NT2/D1 (cell line): ENCODE measurements around the gene CLEC4G.
A peak's percentile ranks its signal among the peaks of the same experiment; 100 is the strongest.

Experiments used
- DNase-seq: peaks from one replicate; pipeline ENCODE4 v3.0.0-alpha.2; 2011; ENCODE audit warnings: low read depth, low spot score
- H3K27me3 ChIP-seq: 2 replicates; pipeline ENCODE4 v1.6.0; 2011; ENCODE audit warnings: mild to moderate bottlenecking; ENCODE audit not compliant: insufficient read length, insufficient read depth
- H3K36me3 ChIP-seq: 2 replicates; pipeline ENCODE4 v1.6.1; 2011; ENCODE audit warnings: mild to moderate bottlenecking, low read length, mixed read lengths; ENCODE audit not compliant: insufficient read depth, insufficient read length
- H3K4me1 ChIP-seq: 2 replicates; pipeline ENCODE4 v1.5.1; 2011; ENCODE audit not compliant: insufficient read depth, insufficient read length
- H3K4me3 ChIP-seq: 2 replicates; pipeline ENCODE4 v1.5.1; 2011; ENCODE audit warnings: low read depth; ENCODE audit not compliant: insufficient read length
- H3K9ac ChIP-seq: 2 replicates; pipeline ENCODE4 v1.6.0; 2011; ENCODE audit warnings: low read depth; ENCODE audit not compliant: insufficient read length
- H3K9me3 ChIP-seq: 2 replicates; pipeline ENCODE4 v1.5.1; 2011; ENCODE audit warnings: mild to moderate bottlenecking, low read length; ENCODE audit not compliant: insufficient read depth
- SUZ12 ChIP-seq: IDR thresholded peaks from 2 replicates; pipeline ENCODE4 v1.6.1; 2011; ENCODE audit not compliant: insufficient read length, insufficient read depth; ENCODE audit errors: extremely low read depth
- YY1 ChIP-seq: IDR thresholded peaks from 2 replicates; pipeline ENCODE4 v1.6.1; 2011; ENCODE audit not compliant: insufficient read length, insufficient read depth
- ZNF274 ChIP-seq: IDR thresholded peaks from 2 replicates; pipeline ENCODE4 v1.6.1; 2011; ENCODE audit warnings: mild to moderate bottlenecking, low read depth, low read length

The CLEC4G gene

GRCh38 chr19:7680606-7681339 lies 51.1 kb downstream of the CLEC4G start, which contains the start of gene TRAPPC5:
TRAPPC5 (plus strand) TSS chr19:7680833; CDS start chr19:7682254, 1,421 bp downstream.
- TF ChIP-seq ZNF274, result no peak
- no peak for TF ChIP-seq YY1
- no peak for TF ChIP-seq SUZ12
- peaks cover 27% of the 10 kb centered on the region for H3K4me1 ChIP-seq

GRCh38 chr19:7679771-7680605 lies 51.9 kb downstream of the CLEC4G start:
- H3K9ac ChIP-seq, result peak overlapping the region; percentile 95
- peaks cover 19% of the 10 kb centered on the region for H3K36me3 ChIP-seq
- DNase-seq, result no peak
- H3K27me3 ChIP-seq, result no peaks in the 10 kb centered on the region
- H3K4me1 ChIP-seq, result peaks cover 24% of the 10 kb centered on the region
- H3K9me3 ChIP-seq, result no peaks in the 10 kb centered on the region
- no peak for TF ChIP-seq SUZ12
- TF ChIP-seq YY1, result no peak
- no peak for TF ChIP-seq ZNF274
- peak overlapping the region; percentile 91 for H3K4me3 ChIP-seq

More at GRCh38 chr19:7680606-7681339, 51.1 kb downstream of the CLEC4G start, which contains the start of gene TRAPPC5:
- Histone ChIP-seq H3K36me3 (peaks cover 24% of the 10 kb centered on the region), H3K27me3 (no peaks in the 10 kb centered on the region), H3K9ac (peak within 1 kb of the TSS; percentile 95), H3K4me3 (peak within 1 kb of the TSS; percentile 91), H3K9me3 (no peaks in the 10 kb centered on the region)
- DNase-seq, result peak; percentile 51

GRCh38 chr19:7678971-7679751 lies 52.7 kb downstream of the CLEC4G start:
- no peak for DNase-seq
- TF ChIP-seq YY1, result no peak
- no peak for TF ChIP-seq ZNF274
- TF ChIP-seq SUZ12, result no peak
- H3K4me3 ChIP-seq, result no peak overlapping the region
- H3K27me3 ChIP-seq, result no peaks in the 10 kb centered on the region
- H3K9me3 ChIP-seq, result no peaks in the 10 kb centered on the region
- H3K4me1 ChIP-seq, result peaks cover 24% of the 10 kb centered on the region
- H3K9ac ChIP-seq, result no peak overlapping the region
- H3K36me3 ChIP-seq, result peaks cover 16% of the 10 kb centered on the region
